Stimulated activated CD8-positive, alpha-beta memory T cell treated with anti-CD3 and anti-CD28 coated beads, Interleukin-15, amount 100 ng/mL, for 24 hours (primary cell): ENCODE measurements around the gene DRAXIN.
A peak's percentile ranks its signal among the peaks of the same experiment; 100 is the strongest.

Experiments used
- DNase-seq: peaks from one replicate; pipeline ENCODE4 v3.0.0-alpha.2; 2020; ENCODE audit warnings: low read depth

DRAXIN gene

DNA sequence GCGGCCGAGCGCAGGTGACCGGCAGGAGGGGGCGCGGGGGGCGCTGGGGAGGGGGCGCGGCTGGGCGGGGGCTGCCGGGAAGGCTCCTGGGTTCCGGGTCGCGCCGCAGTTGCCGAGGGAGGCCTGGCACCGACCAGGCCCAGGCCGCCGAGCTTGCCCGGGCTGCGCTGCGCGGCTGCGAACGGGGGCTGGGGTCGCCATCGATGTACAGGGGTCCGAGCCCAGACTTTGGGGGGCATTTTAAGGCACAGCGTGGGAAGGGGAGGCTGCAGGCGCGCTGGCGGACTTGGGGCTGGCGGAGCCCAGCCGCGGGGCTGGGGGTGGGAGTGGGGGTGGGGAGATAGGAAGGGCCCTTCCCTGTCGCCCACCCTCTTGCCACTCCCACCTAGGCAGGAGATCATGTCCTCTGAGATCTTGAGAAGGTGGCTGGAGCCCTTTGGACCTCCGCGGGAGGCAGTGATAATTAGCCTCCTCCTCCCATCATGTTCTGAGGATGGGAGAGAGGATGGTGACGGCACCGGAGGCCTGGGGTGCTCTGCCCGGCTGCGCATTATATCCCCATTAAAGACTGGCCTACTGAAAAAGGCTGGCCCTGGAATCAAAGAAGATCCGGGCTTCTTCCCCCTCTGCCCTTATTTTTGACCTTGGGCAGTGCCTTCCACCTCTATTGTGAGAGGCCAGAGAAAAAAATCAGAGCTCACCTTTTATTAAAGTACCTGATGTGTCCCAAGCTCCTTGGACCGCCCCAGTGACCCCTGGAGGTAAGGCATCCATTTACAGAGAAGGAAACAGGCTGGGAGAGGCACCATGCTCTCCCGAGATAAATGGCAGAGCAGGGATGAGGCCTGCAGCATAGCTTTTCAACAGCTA is 36.3 kb upstream of the DRAXIN start:
- DNase-seq: no peak

DNA sequence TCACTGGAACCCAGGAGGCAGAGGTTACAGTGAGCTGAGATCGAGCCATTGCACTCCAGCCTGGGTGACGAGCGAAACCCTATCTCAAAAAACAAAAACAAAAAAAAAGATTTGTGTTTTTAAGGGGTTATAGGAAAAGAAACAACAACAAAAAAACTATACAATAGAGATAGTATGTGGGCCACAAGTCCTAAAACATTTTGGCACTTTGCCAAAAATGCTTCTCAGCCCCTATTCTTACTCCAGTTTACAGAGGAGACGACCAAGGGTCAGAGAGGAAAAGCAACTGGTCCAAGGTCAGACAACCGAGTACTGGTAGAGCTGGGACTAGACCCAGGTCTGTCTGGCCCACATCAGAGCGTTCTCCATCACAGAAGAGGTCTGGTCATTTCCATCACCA is 33.9 kb upstream of the DRAXIN start:
- DNase-seq: no peak

DNA sequence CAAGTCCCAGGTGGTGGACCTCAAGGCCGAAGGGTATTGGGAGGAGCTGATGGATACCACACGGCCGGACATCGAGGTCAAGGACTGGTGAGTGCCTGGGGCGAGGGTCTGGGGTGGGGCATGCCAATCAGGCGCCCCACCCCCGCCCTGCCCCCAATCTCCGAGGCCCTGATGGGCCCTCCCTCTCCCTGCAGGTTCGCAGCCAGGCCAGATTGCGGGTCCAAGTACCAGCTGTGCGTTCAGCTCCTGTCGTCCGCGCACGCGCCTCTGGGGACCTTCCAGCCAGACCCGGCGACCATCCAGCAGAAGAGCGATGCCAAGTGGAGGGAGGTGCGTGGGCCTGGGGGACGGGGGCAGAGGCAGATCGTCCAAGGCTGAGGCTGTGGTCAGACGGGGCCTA is 33.0 kb upstream of the DRAXIN start:
- no peak for DNase-seq

DNA sequence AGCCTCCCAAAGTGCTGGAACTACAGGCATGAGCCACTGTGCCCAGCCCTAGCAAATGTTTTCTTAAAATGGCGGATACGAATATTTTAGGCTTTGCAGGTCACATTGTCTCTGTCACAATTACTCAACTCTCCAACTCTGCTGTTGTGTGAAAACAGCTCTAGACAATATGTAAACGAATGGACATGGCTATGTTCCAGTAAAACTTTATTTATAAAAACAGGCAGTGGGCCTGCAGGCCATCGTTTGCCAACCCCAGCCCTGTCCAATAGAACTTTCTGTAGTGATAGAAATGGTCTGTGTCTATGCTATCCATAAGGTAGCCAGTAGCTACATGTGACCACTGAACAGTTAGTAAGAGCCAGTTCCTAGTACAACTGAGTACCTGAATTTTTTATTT is 31.8 kb upstream of the DRAXIN start:
- DNase-seq: no peak

DNA sequence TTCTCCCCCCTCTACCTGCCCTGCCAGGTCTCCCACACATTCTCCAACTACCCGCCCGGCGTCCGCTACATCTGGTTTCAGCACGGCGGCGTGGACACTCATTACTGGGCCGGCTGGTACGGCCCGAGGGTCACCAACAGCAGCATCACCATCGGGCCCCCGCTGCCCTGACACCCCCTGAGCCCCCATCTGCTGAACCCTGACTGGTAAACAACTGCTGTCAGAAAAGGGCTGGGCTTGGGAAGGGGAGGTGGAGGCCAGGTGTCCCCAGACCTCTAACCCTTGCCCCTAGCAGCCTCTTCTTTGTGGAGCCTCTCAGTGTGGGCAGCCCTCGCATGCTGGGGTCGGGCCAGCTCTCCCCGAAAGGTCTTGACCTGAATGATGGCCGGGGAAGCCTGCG is 30.4 kb upstream of the DRAXIN start:
- DNase-seq: no peak

DNA sequence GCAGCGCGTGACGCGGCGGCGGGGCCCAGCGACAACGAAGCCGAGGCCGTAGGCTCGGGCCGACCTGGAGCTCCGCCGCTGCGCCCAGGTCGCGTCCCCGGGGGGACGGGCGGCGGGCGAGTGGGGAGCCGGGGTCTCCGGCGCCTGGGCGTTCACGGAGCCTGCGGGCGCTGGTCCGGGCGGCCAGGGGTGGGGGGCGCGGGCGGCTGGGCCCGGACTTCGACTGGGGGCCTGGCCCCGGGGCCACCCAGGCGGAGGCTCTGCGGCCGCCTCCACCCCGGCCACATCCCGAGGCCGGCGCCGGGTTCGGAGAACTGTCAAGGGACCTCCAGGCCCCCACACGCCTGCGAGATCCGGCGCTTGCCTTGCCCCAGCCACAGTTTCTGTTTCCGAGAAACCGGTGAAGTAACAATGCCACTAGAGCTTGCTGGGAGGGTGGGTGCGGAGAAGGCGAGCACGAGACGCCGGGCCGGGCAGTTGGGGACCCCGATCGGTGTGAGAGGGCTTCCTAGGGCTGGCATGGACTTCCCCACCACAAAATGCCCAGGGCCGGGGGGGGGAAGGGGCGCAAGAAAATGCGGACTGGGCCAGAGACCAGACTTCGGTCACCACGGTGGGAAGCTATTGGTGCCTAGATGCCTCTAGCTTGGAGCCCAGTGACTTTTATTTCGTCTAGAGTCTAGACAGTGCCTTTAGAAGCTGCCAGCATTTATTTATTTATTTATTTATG is 27.0 kb upstream of the DRAXIN start:
- no peak for DNase-seq

DNA sequence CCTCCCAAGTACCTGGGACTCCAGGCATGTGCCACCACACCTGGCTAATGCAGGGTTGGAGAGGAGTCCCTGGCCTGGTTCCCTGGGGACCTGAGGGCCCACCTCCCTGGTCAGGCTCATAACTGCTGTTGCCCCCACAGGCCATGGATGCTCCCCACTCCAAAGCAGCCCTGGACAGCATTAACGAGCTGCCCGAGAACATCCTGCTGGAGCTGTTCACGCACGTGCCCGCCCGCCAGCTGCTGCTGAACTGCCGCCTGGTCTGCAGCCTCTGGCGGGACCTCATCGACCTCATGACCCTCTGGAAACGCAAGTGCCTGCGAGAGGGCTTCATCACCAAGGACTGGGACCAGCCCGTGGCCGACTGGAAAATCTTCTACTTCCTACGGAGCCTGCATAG is 23.0 kb upstream of the DRAXIN start:
- no peak for DNase-seq

DNA sequence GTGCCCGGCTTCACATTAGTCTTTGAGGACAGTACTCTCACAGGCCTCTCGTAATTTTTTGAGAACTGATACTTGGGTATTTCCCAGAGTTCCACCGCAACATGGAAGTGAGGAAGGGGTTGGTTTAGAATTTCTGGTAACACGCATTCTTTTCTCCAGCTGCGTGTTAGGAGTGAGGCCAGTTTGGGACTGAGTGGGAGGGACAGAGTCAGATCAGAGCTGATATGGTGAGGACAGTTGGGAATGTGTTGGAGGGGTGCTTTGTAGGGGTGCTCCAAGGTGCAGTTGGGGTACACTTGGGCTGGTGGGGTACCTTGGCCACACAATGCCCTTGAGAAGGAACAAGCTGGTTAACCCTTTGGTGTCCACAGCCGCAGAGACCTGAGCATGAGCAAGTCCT is 20.8 kb upstream of the DRAXIN start:
- no peak for DNase-seq

DNA sequence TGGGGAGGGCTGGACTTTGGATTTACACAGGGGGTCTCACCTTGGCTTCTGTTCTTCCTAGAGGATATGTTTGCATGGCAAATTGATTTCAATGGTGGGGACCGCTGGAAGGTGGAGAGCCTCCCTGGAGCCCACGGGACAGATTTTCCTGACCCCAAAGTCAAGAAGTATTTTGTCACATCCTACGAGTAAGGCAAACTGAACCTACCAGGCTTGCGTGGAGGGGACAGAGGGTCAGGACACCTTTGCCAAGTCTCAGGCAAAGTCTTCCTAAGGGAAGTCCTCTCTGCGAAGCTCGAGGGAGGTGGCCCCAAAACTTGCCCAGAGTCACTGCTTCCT is 20.3 kb upstream of the DRAXIN start:
- DNase-seq: no peak

DNA sequence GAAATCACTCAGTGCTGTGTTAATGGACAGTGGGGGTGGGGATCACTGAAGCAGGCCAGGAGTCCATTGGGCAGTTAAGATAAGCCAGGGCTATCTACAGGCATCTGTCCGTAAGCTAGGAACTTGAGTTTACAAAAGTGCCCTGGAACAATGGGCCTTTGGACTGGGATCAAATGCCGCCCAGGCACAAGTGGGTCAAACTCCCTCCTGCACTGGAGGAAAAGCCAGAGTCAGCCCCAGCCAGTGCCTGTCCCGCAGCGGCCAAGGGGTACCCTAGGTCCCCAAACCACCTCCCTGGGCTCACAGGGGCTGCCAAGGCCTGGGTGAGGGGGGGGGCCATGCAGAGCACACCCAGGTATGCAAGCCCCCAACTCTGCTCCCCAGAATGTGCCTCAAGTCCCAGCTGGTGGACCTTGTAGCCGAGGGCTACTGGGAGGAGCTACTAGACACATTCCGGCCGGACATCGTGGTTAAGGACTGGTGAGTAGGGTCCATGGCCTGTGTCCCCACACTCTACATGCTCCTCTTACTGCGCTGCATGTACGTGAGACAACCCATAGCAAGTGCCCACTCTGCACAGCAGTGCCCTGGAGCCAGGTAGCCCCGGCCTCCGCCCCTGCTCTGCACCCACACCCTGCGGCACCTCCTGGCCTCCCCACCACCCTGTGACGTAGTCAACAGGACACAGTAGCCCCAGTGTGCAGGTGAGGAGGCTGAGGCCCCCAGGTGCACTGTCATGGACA is 19.8 kb upstream of the DRAXIN start:
- no peak for DNase-seq

DNA sequence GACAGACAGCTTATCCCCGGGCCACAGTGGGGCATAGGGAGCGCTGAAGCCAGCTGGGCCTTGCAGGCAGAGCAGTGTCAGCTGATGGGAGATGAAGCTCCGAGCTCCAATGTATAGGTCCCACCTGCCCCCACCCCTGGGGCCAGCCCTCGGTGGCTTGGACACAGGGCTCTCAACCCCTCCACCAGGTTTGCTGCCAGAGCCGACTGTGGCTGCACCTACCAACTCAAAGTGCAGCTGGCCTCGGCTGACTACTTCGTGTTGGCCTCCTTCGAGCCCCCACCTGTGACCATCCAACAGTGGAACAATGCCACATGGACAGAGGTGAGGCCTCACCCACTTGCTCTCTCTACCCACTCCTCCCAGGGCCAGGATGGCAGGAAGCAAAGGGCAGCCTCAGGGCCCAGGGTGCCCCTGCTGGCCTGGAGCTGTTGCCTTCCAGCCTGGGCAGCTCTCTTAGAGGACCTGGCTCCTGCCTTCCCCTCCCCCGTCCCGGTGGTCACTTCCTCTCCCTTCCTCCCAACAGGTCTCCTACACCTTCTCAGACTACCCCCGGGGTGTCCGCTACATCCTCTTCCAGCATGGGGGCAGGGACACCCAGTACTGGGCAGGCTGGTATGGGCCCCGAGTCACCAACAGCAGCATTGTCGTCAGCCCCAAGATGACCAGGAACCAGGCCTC is 18.3 kb upstream of the DRAXIN start:
- no peak for DNase-seq

DNA sequence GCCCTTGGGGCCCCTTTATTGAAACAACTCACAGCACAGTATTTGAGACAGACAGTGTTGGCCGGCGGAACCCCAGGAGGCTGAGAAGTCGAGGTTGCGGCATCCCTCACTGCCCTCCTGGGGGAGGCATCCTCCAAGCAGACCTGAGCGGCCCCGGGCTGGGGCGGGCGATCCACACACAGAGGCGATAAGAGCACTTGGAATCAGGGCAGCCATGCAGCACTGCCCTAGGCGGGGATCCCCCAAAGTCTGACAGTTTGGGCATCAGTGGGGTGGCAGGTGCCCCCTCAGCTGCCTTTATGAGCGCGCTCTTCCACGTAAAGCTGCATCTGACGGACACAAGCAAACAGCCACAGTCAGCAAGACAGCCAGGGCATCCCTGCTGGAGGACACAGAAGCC is 17.0 kb upstream of the DRAXIN start:
- DNase-seq: no peak

DNA sequence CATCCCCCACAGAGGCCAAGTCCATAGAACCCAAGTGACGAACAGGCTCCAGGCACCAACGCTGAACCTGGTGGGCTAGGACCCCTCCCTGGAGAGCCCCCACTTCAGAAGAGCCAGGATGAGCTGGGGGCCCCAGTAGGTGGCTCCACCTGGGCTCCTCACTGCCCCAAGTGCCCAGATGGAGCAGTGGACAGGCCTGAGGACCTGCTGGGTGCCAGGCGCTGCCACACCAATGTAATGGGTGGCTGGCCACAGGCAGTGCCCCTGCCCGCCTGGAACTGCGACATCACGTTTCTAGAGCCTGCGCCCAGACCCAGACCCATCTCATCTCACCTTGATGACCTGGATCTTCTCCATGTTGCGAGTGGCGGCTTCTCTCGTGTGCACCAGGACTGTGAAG is 16.2 kb upstream of the DRAXIN start:
- DNase-seq: no peak

DNA sequence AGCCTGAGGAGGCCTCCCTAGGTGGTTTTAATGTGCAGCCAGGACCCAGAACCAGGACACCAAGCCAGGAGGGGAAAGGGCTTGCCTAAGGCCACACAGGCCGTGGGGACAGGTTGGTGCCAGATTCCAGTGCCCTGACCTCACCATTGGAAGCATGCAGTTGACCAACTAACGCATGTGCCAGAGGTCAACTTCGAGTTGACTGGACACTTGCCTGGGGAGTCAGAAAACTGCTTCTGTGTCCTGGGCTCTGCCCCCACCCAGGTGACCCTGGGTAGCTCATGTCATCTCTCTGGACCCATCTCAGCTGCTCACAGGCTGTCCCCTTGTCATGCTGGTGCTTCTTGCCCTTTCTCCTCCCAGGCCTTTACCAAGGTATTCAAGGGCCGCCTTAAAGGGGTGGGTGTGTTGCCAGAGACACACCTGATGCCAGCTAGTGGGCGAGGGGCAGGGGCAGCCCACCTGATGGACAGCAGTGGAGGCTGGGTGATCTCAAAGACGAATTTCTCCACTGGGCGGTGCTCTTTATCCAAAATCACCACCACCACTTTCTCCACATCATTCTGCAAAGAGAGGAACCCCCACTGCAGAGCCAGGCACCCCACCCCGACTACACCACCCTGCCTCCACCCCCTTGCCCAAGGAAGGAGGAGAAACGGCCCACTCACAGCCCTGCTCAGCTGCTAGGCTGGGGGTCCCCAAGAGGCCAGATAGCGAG is 15.0 kb upstream of the DRAXIN start:
- DNase-seq: no peak

DNA sequence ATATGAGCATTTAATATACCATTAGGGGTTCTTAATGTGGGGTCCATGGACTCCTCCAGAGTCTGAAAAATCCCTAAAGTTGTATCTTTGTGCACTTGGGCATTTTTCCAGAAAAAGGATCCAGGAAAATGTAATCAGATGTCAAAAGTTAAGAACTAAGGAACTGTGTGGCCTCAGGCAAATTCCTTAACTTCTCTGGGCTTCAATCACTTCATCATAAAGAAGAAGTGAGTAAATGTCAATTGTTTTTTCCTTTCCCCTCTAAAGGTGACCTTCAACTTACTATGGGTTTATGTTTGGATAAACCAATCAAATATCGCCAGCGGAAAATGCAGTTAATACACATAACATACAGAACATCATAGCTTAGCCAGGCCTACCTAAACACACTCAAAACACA is 13.1 kb upstream of the DRAXIN start:
- no peak for DNase-seq

DNA sequence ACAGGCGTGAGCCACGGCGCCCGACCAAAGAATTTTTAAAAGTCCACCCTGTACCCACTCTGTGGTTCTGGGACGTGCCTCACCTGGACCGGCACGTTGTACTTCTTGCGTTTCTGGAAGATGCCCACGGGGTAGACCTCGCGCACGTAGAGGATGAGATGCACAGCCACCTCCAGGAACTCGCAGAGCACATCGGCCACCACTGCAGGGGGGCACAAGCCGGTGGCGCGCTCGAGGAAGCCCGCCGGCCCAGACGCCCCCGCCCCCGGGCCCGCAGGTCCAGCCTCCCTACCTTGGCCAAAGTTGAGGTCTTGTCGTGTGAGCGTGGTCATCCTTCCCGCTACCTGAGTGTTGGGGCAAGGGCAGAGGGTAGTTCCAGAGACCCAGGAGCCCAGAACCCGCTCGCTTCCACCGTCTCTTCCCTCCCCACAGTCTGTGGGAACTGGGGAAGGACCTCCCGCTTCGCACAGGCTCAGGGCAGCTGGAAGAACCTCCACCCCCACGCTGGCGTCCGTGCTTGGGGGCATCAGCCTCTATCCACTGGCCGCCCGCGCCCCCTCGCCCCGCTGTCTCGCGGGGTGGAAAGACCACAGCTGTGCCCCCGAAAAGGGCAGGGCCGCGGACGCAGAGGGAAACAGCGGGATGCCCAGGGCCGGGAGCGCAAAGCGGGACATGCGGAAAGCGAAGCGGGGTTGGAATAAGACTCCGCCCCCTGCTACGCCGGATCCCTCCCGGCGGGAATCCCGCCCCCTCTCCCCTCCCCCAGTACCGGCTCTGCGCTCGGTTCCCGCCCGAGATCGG is 11.0 kb upstream of the DRAXIN start:
- DNase-seq: no peak

DNA sequence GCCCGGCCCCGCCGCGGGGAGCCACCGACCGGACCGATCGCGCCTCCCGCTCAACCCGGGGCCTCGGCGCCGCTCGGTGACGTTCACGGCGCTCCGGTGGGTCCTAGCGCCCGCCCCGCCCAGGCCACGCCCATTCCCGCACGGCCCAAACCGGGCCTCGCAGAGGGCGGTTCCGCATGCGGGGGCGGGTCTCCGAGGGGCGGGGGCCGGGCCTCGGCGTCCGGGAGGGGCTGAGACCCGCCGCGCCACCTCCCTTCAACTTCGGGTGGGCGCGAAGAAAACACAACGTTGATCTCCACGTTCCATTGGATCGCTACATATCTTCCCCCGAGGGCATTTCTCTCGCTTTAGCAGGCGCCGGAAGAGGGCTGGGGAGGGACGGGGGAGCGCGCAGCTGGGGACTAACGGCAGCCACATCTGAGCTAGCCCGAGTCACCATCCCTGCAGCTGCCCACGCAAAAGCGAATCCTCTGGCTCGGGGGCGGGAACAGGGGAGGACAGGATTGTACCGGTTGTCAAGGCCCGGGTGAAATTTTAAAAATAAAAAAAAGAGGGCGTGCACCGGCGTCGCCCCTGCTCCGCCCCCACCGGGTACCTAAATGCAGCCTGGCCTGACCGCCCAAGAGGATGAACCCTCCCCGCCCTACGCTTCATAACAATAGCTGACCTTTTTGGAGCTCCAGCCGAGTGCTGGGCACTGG is 10.3 kb upstream of the DRAXIN start, which contains the start of gene MAD2L2:
Gene MAD2L2, minus strand, starts transcription at position 78 of the 701 bp plus-strand sequence. CDS start 547 bp downstream, outside the sequence.
- peak; percentile 75 for DNase-seq

DNA sequence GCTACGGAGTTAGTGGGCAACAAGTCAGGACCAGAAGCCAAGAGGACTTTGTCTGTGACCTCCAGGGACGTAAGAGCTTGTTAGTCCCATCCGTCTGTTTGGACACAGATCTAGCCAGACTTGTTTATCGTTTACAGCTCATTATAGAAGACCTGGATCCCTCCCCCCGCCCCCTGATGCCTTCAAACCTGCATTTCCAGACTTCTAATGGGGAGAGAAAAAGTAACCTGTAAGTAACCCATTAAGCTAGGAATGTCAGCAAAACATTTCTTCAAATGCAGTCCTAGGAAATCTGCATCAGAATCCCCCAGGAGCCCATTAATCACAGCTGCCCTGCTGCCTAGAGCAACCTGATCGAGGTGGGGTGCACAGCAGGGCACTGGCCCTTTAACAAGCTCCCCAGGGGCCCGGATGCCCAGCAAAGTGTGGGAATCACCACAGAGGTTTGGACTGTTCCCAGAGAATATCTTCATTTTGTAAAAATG is 9.2 kb upstream of the DRAXIN start:
- DNase-seq: no peak

DNA sequence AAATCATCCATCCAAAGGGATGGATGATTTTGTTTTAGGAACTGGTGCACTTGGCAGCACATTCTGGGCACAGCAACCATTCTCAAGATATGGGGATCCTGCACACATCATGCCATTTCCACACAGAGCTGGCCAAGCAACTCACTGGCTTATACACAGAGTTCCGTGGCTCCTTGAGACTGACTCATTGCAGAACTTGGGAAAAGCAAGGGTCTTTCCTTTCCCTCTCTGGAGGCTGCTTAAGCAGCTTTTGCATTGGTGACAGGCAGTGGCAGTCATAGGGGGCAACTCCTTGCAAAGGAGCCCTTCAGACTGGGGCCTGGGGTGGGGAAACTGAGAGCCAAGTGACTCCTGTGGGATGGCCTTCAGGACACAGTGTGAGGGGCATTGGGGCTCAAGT is 8.7 kb upstream of the DRAXIN start:
- DNase-seq: no peak

DNA sequence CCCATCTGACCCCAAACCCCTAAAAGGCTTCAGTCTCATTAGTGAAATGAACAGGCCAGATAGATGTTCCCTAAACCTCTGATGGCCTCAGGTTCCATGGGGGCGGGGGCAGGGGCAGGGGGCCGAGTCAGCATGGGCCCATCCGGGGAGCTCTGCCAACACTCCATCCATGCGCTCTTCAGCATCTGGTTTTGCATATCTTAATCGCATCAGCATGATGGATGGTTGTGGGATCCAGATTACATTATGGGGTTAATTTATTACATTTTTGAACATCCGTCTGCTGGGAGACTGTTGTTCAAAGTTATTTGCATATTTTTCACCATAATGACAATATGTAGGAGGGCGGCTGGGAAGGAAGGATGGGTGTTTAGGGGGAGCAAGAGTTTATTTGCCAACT is 7.4 kb upstream of the DRAXIN start:
- DNase-seq: no peak
